ENCODE measurements around the gene CPSF2. TPM values are rescaled to one million over a fixed set of nuclear protein-coding genes. Genes with fewer than 3 reads are reported as not detected.
A peak's percentile ranks its signal among the peaks of the same experiment; 100 is the strongest.
"Not testable (repeated sequence)": the region's sequence is repeated elsewhere in the genome, so short reads cannot be mapped to it uniquely, and the experiment has no call there.

Gene CPSF2
- total and polyA plus RNA-seq, 7 donors: 6.0 to 41.8 (median 22.4) TPM

DNA sequence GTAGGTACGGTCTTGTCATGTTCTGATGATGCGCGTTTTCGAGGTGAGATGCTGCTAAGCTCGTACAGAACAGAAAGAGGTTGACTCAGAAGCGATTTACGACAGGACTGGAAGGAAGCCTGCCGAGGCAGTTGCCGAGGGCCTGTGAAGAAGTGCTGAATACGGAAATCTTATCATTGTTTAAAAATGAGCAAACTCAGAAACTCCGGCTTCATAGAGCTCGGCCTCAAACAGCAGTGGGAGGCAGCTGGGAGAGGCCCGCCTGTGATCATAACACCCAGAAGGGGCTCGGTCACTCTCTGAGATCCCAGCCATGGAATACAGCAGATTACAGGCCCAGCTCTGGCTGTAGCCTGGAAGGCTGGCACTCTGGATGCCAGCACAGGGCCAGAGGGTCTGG, 87.4 kb downstream of the CPSF2 start:
- intact Hi-C loops (cut with DNase I): no loop called here
- DNase-seq: no peak

DNA sequence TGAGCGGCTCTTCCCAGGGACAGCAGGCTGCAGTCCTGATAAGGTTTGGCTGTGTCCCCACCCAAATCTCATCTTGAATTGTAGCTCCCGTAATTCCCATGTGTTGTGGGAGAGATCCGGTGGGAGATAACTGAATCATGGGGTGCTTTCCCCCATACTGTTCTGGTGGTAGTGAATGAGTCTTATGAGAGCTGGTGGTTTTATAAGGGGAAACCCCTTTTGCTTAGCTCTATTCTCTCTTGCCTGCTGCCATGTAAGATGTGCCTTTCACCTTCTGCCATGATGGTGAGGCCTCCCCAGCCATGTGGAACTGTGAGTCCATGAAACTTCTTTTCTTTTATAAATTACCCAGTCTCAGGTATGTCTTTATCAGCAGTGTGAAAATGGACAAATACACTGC, 91.4 kb downstream of the CPSF2 start:
- intact Hi-C loops (cut with DNase I); H3K27ac ChIP-seq: not testable (repeated sequence)
- WGBS, 2 donors: 91 to 96% methylated on average over 3 of the region's 3 CpGs

More for the DNA sequence above, 87.4 kb downstream of the CPSF2 start:
- Histone ChIP-seq H3K9me3 (no peaks in the 10 kb centered on the region), H3K4me3 (no peak overlapping the region), H3K36me3 (no peaks in the 10 kb centered on the region), H3K27me3 (no peaks in the 10 kb centered on the region), H3K4me1 (peaks cover 0 to 13% (median 5%) of the 10 kb centered on the region in 4 donors), H3K27ac (peak overlapping the region in 3 of 4 donors; percentile 35 to 76 (median 60))
- no peak for TF ChIP-seq EP300 (IDR thresholded peaks at IDR 0.05)
- no peak for TF ChIP-seq POLR2AphosphoS5 (IDR thresholded peaks at IDR 0.05)
- TF ChIP-seq, protein P1, sequence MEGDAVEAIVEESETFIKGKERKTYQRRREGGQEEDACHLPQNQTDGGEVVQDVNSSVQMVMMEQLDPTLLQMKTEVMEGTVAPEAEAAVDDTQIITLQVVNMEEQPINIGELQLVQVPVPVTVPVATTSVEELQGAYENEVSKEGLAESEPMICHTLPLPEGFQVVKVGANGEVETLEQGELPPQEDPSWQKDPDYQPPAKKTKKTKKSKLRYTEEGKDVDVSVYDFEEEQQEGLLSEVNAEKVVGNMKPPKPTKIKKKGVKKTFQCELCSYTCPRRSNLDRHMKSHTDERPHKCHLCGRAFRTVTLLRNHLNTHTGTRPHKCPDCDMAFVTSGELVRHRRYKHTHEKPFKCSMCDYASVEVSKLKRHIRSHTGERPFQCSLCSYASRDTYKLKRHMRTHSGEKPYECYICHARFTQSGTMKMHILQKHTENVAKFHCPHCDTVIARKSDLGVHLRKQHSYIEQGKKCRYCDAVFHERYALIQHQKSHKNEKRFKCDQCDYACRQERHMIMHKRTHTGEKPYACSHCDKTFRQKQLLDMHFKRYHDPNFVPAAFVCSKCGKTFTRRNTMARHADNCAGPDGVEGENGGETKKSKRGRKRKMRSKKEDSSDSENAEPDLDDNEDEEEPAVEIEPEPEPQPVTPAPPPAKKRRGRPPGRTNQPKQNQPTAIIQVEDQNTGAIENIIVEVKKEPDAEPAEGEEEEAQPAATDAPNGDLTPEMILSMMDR (IDR thresholded peaks at IDR 0.05): no peak
- no peak for TF ChIP-seq POLR2A (IDR thresholded peaks at IDR 0.05)
- 78 to 83% methylated on average over 14 of the region's 14 CpGs for WGBS, 2 donors

DNA sequence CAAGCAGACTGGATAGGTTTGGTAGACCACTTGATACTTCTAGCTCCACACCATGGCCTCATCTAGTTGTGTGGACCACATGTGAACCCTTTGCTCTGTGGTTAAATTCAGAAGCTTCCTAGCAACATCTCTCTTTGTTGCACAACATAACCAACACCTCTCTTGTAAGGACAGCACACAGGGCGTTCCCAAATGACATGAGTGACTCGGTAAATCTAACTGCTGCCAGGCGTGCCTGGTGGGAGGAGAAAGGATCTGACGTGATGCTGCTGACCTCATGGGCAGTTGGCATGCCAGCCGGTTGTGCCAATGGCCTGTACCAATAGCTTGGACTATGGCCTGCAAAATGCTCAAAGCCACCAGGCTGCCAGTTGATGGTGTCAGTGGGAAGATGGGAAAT, 93.8 kb downstream of the CPSF2 start:
- no peaks in the 10 kb centered on the region for H3K9me3 ChIP-seq
- H3K27me3 ChIP-seq: no peaks in the 10 kb centered on the region
- H3K4me3 ChIP-seq: no peak overlapping the region
- no peak for DNase-seq
- no peaks in the 10 kb centered on the region for H3K4me1 ChIP-seq
- WGBS, 2 donors: 68 to 70% methylated on average over 5 of the region's 5 CpGs
- H3K36me3 ChIP-seq: no peaks in the 10 kb centered on the region
- H3K27ac ChIP-seq: no peak overlapping the region
- TF ChIP-seq EP300 (IDR thresholded peaks at IDR 0.05): no peak
- TF ChIP-seq, protein P1 (IDR thresholded peaks at IDR 0.05): no peak
- no peak for TF ChIP-seq POLR2AphosphoS5 (IDR thresholded peaks at IDR 0.05)
- TF ChIP-seq POLR2A (IDR thresholded peaks at IDR 0.05): no peak
- intact Hi-C loops (cut with DNase I): no loop called here

More for the DNA sequence above, 91.4 kb downstream of the CPSF2 start:
- not testable (repeated sequence) for DNase-seq, H3K4me3 ChIP-seq, H3K36me3 ChIP-seq, H3K27me3 ChIP-seq, H3K9me3 ChIP-seq
- peaks cover 0 to 13% (median 5%) of the 10 kb centered on the region in 4 donors for H3K4me1 ChIP-seq

DNA sequence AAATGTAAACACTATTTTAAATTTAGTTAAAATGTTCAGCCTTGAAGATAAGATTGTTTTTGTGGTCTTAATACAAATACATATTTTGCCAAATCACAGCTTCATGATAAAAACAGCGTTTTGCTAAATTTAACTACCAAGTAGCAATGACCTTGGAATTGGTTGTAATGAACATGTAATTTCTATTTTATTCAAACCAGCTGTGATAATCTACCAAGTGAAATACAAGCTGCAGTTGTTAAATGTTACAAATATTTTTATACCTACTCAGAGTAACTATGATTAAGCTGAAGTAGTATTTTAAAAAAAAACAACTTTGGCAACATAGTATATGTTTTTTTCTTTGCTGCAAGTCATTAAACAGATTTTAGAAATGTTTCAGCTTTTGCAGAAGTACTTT, 96.2 kb downstream of the CPSF2 start:
- WGBS, 2 donors: 25 to 38% methylated on average over 1 of the region's 1 CpG
- DNase-seq: no peak
- TF ChIP-seq POLR2AphosphoS5 (IDR thresholded peaks at IDR 0.05) (no peak), POLR2A (IDR thresholded peaks at IDR 0.05) (no peak)
- H3K36me3 ChIP-seq: no peaks in the 10 kb centered on the region
- H3K9me3 ChIP-seq: no peaks in the 10 kb centered on the region
- H3K27ac ChIP-seq: no peak overlapping the region
- no peak overlapping the region for H3K4me3 ChIP-seq
- no peaks in the 10 kb centered on the region for H3K27me3 ChIP-seq
- H3K4me1 ChIP-seq: peaks cover 0 to 5% (median under 1%) of the 10 kb centered on the region in 4 donors
- intact Hi-C loops (cut with DNase I): no loop called here

Other genes starting within 250 kb of the CPSF2 start
- gene FBLN5, start 174.3 kb upstream of the CPSF2 start, total RNA-seq: 100 to 1,000 TPM in 2 of 4 donors, 10 to 100 TPM in 2; 91.8 to 253 (median 103) TPM
- gene FBLN5, start 174.3 kb upstream of the CPSF2 start, polyA plus RNA-seq: 10 to 100 TPM in 2 of 3 donors, 1 to 10 TPM in 1; 3.0 to 25.8 (median 19.5) TPM
- 10 to 100 TPM; 21.3 to 35.5 (median 32.4) TPM for gene TRIP11, start 81.9 kb upstream of the CPSF2 start, total RNA-seq
- gene TRIP11, start 81.9 kb upstream of the CPSF2 start, polyA plus RNA-seq: 1 to 10 TPM; 2.3 to 7.2 (median 7.1) TPM
- gene ATXN3, start 15.4 kb upstream of the CPSF2 start, total RNA-seq: 10 to 100 TPM; 30.4 to 48.5 (median 35.4) TPM
- gene ATXN3, start 15.4 kb upstream of the CPSF2 start, polyA plus RNA-seq: 10 to 100 TPM in 2 of 3 donors, 1 to 10 TPM in 1; 9.0 to 13.9 (median 13.8) TPM
- 100 to 1,000 TPM; 374 to 888 (median 561) TPM for gene NDUFB1, start 263 bp upstream of the CPSF2 start, total RNA-seq
- 1,000 to 10,000 TPM in 2 of 3 donors, 100 to 1,000 TPM in 1; 568 to 1,626 (median 1,124) TPM for gene NDUFB1, start 263 bp upstream of the CPSF2 start, polyA plus RNA-seq
- gene SLC24A4, start 201.2 kb downstream of the CPSF2 start, total RNA-seq: 1 to 10 TPM in 2 of 4 donors, under 1 TPM in 2; 0.55 to 1.4 (median 1.0) TPM
- gene SLC24A4, start 201.2 kb downstream of the CPSF2 start, polyA plus RNA-seq: under 1 TPM in 2 of 3 donors, not detected in 1; under 0.01 to 0.44 TPM

All from sigmoid colon (tissue), 7 donors.